ENCODE results near the gene ACAP2. TPM values are rescaled to one million over a fixed set of nuclear protein-coding genes. Genes with fewer than 3 reads are reported as not detected.

The ACAP2 gene
- total and polyA plus RNA-seq, 10 donors: 11.2 to 127 (median 97.9) TPM

GRCh38 chr3:195255571-195256501 is 187.0 kb downstream of the ACAP2 start:
- Histone ChIP-seq H3K9me3 (no peaks in the 10 kb centered on the region), H3K27ac (no peak overlapping the region), H3K36me3 (peaks cover 0 to 21% (median 0%) of the 10 kb centered on the region in 6 donors), H3K4me1 (peaks cover 8 to 40% (median 30%) of the 10 kb centered on the region in 6 donors), H3K4me3 (no peak overlapping the region), H3K27me3 (replicated peaks in 1 of 7) (no peaks in the 10 kb centered on the region)
- TF ChIP-seq POLR2AphosphoS5 (IDR thresholded peaks at IDR 0.05): no peak
- no peak for TF ChIP-seq POLR2A (IDR thresholded peaks at IDR 0.05)
- no peak for TF ChIP-seq CTCF (IDR thresholded peaks at IDR 0.05 in 8 of 11, conservative IDR thresholded peaks at IDR 0.05 in 3 of 11)
- intact Hi-C loops (cut with DNase I; ENCODE audit: low total_unique reads): loop anchor here (10.0 kb wide), 1 partner anchor 261 kb away; no protein-coding TSS in a partner anchor
- 88 to 96% (median 93%) methylated on average over 20 to 22 of the region's 22 CpGs for WGBS, 5 donors
- DNase-seq: peak; percentile 54

- TF ChIP-seq CTCF (IDR thresholded peaks at IDR 0.05 in 8 of 11, conservative IDR thresholded peaks at IDR 0.05 in 3 of 11): no peak
- TF ChIP-seq POLR2AphosphoS5 (IDR thresholded peaks at IDR 0.05): no peak
- no peak overlapping the region for H3K4me3 ChIP-seq
- peaks cover 0 to 21% (median 0%) of the 10 kb centered on the region in 6 donors for H3K36me3 ChIP-seq
- peaks cover 5 to 40% (median 28%) of the 10 kb centered on the region in 6 donors for H3K4me1 ChIP-seq
- H3K9me3 ChIP-seq: no peaks in the 10 kb centered on the region
- DNase-seq: peak; percentile 63
- no peaks in the 10 kb centered on the region for H3K27me3 ChIP-seq (replicated peaks in 1 of 7)
- H3K27ac ChIP-seq: no peak overlapping the region
- WGBS, 5 donors: 93 to 98% (median 96%) methylated on average over 10 to 13 of the region's 13 CpGs
- intact Hi-C loops (cut with DNase I; ENCODE audit: low total_unique reads): loop anchor here (10.0 kb wide), 1 partner anchor 260 kb away; no protein-coding TSS in a partner anchor
These were observed 187.7 kb downstream of the ACAP2 start for GRCh38 chr3:195255176-195255500.

GRCh38 chr3:195254454-195255175 is 188.2 kb downstream of the ACAP2 start:
- no peak for TF ChIP-seq CTCF (IDR thresholded peaks at IDR 0.05 in 8 of 11, conservative IDR thresholded peaks at IDR 0.05 in 3 of 11)
- TF ChIP-seq POLR2A (IDR thresholded peaks at IDR 0.05): no peak
- TF ChIP-seq POLR2AphosphoS5 (IDR thresholded peaks at IDR 0.05): no peak
- Histone ChIP-seq H3K9me3 (no peaks in the 10 kb centered on the region), H3K4me1 (peaks cover 5 to 38% (median 25%) of the 10 kb centered on the region in 6 donors), H3K36me3 (peaks cover 0 to 21% (median 0%) of the 10 kb centered on the region in 6 donors), H3K27me3 (replicated peaks in 1 of 7) (no peaks in the 10 kb centered on the region), H3K27ac (no peak overlapping the region), H3K4me3 (no peak overlapping the region)
- DNase-seq: no peak
- WGBS, 5 donors: 89 to 96% (median 95%) methylated on average over 14 to 16 of the region's 16 CpGs
- intact Hi-C loops (cut with DNase I; ENCODE audit: low total_unique reads): loop anchor here (10.0 kb wide), 1 partner anchor 260 kb away; no protein-coding TSS in a partner anchor

Data from spleen (tissue), 11 donors.